Suprapubic skin (tissue), 4 donors: ENCODE results near the gene SCARB1. TPM values are rescaled to one million over a fixed set of nuclear protein-coding genes. Genes with fewer than 3 reads are reported as not detected.

Experiments used
- DNase-seq, 2 donors: peaks; one replicate each; pipeline ENCODE4 v3.0.0-alpha.2; 2019; ENCODE audit warnings: low spot score in 2 of 2
- H3K27ac ChIP-seq: fragments of 200-600 bp; sonication (generic); one replicate; pipeline ENCODE4 v1.5.1; 2019
- H3K27me3 ChIP-seq: fragments of 200-600 bp; sonication (generic); one replicate; pipeline ENCODE4 v1.5.1; 2019
- H3K36me3 ChIP-seq: fragments of 200-600 bp; sonication (generic); one replicate; pipeline ENCODE4 v1.5.1; 2019
- H3K4me1 ChIP-seq: fragments of 200-600 bp; sonication (generic); one replicate; pipeline ENCODE4 v1.5.1; 2019
- H3K4me3 ChIP-seq: fragments of 200-600 bp; sonication (generic); one replicate; pipeline ENCODE4 v1.5.1; 2019; ENCODE audit warnings: mild to moderate bottlenecking
- H3K9me3 ChIP-seq: fragments of 200-600 bp; sonication (generic); one replicate; pipeline ENCODE4 v1.5.1; 2019
- EP300 ChIP-seq: sonication (generic); formaldehyde crosslinking; IDR thresholded peaks from one replicate; pipeline ENCODE4 v1.6.1; 2017; ENCODE audit warnings: antibody characterized with exemption
- POLR2A ChIP-seq, 2 donors: fragments of 450-650 bp; IDR thresholded peaks; one replicate each; pipeline ENCODE4 v1.6.1; 2017; ENCODE audit warnings: antibody characterized with exemption in 2 of 2, mild to moderate bottlenecking in 2 of 2, moderate library complexity in 2 of 2
- POLR2AphosphoS5 ChIP-seq, 3 donors: sonication (generic); formaldehyde crosslinking; IDR thresholded peaks; one replicate each; pipeline ENCODE4 v1.6.1; 2017; ENCODE audit warnings: antibody characterized with exemption in 3 of 3
- WGBS: methylation state at CpG from one replicate; pipeline ENCODE4 v1.1.5; 2018; 5-methylcytosine and 5-hydroxymethylcytosine counted together
- total RNA-seq, 4 donors: library from RNA; depleted of rRNA; stranded (reverse); fragments of >200 nt; gene quantifications; one replicate each; pipeline ENCODE4 v1.1.0, GENCODE V29; 2016
- TF ChIP-seq, protein P1 (sequence below), 2 donors: fragments of 200-600 bp in 1 of 2; fragments of 450-650 bp in 1 of 2; sonication (generic) in 1 of 2; IDR thresholded peaks; one replicate each; pipeline ENCODE4 v1.5.1; 2016 to 2019; ENCODE audit warnings: antibody characterized with exemption in 2 of 2, mild to moderate bottlenecking in 1 of 2, moderate library complexity in 1 of 2

SCARB1 gene
- total RNA-seq, 4 donors from 2014 or later: 25.6 to 38.1 (median 29.0) TPM

DNA sequence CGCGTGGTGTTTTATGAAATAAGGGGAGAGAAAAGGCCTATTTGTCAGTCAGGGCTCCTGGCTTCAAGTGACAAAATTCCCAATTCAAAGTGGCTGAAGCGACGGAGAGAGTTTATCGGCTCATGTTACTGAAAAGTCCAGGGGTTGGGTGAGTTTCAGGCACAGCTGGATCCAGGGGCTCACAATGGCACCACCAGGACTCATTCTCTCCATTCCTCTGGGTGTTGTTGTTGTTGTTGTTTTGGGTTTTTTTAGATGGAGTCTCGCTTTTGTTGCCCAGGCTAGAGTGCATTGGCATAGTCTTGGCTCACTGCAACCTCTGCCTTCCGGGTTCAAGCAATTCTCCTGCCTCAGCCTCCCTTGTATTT, 119.4 kb downstream of the SCARB1 start:
- Histone ChIP-seq H3K36me3 (no peaks in the 10 kb centered on the region), H3K4me3 (no peak overlapping the region), H3K4me1 (peaks cover 30% of the 10 kb centered on the region), H3K9me3 (no peaks in the 10 kb centered on the region), H3K27ac (no peak overlapping the region), H3K27me3 (no peaks in the 10 kb centered on the region)
- TF ChIP-seq POLR2AphosphoS5 (IDR thresholded peaks at IDR 0.05) (no peak), POLR2A (IDR thresholded peaks at IDR 0.05) (no peak), EP300 (no peak)
- TF ChIP-seq, protein P1, sequence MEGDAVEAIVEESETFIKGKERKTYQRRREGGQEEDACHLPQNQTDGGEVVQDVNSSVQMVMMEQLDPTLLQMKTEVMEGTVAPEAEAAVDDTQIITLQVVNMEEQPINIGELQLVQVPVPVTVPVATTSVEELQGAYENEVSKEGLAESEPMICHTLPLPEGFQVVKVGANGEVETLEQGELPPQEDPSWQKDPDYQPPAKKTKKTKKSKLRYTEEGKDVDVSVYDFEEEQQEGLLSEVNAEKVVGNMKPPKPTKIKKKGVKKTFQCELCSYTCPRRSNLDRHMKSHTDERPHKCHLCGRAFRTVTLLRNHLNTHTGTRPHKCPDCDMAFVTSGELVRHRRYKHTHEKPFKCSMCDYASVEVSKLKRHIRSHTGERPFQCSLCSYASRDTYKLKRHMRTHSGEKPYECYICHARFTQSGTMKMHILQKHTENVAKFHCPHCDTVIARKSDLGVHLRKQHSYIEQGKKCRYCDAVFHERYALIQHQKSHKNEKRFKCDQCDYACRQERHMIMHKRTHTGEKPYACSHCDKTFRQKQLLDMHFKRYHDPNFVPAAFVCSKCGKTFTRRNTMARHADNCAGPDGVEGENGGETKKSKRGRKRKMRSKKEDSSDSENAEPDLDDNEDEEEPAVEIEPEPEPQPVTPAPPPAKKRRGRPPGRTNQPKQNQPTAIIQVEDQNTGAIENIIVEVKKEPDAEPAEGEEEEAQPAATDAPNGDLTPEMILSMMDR (IDR thresholded peaks at IDR 0.05): no peak
- WGBS: 93% methylated on average over 7 of the region's 7 CpGs
- DNase-seq: no peak

DNA sequence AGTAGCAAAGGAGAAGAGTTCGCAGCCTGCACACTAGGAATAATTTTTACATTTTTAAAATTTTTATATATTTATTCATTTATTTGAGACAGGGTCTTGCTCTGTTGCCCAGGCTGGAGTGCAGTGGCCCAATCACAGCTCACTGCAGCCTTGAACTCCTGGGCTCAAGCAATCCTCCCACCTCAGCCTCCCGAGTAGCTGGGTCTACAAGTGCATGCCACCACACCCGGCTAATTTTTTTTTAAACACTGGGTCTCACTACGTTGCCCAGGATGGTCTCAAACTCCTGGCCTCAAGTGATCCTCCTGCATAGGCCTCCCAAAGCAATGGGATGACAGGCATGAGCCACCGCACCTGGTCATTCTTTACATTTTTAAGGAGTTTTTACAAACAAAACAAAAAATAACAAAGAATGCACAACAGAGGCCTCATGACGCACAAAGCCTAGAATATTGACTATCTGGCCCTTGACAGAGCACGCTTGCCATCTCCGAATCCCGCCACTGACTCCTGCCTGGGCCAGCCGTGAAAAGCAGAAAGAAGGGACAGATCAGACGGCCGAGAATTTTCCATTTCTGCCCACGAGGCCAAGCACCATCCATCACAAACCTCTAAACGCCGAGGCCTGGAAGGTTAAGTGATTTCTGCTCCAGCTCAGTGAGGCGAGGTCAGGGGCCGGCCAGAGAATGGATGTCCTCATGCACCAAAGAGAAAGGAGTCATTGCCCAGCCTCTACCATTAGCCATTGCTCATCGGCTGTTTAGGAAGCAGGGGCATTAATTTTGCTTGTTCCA, 120.0 kb downstream of the SCARB1 start:
- Histone ChIP-seq H3K27me3 (no peaks in the 10 kb centered on the region), H3K9me3 (no peaks in the 10 kb centered on the region), H3K4me3 (no peak overlapping the region), H3K36me3 (no peaks in the 10 kb centered on the region), H3K27ac (no peak overlapping the region), H3K4me1 (peaks cover 30% of the 10 kb centered on the region)
- no peak for DNase-seq
- TF ChIP-seq EP300: no peak
- TF ChIP-seq POLR2AphosphoS5 (IDR thresholded peaks at IDR 0.05): no peak
- TF ChIP-seq POLR2A (IDR thresholded peaks at IDR 0.05): no peak
- TF ChIP-seq, protein P1 (IDR thresholded peaks at IDR 0.05): no peak
- 92% methylated on average over 18 of the region's 18 CpGs for WGBS

DNA sequence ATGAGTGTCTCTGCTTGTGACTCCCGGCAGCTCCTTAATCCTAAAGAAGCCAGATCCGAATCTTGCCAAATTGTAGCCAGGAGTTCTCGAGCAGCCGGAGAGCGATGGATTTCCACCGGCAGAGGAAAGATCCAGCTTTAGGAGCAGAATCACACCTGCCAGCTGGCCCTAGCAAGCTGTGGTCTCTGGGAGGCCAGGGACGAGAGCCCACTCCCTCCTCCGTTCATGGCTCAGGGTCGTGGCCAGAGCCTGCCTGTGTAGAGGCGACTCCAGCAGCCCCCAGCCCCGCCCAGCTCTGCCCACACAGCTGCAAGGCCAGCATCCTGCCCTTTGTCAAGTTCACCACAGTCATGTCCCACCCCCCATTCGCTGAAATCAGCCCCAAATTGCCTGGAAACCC, 121.0 kb downstream of the SCARB1 start:
- no peak for DNase-seq
- 81% methylated on average over 11 of the region's 12 CpGs for WGBS
- no peaks in the 10 kb centered on the region for H3K9me3 ChIP-seq
- H3K4me1 ChIP-seq: peaks cover 26% of the 10 kb centered on the region
- H3K27ac ChIP-seq: no peak overlapping the region
- H3K4me3 ChIP-seq: no peak overlapping the region
- H3K27me3 ChIP-seq: no peaks in the 10 kb centered on the region
- TF ChIP-seq POLR2A (IDR thresholded peaks at IDR 0.05) (no peak), POLR2AphosphoS5 (IDR thresholded peaks at IDR 0.05) (no peak), EP300 (no peak)
- TF ChIP-seq, protein P1 (IDR thresholded peaks at IDR 0.05): no peak
- H3K36me3 ChIP-seq: no peaks in the 10 kb centered on the region

DNA sequence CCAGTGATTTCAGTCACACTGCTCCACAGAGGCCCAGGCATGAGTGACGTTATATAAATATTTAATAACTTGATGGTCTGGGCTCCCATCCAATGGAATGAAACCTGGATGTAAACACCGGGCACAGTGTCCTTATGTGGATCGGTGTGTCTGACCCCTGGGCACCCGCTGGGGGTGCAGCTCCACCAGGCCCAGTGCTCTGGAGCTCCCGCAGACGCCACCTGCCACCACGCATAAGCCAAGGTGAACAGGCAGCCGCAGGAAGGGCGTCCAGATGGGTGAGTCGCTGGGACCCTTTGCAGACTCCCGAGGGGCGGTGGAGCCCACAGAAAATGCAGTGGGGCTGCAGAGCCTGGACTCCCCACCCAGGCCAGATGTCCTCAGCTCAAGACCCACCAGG, 121.6 kb downstream of the SCARB1 start:
- Histone ChIP-seq H3K4me1 (peaks cover 22% of the 10 kb centered on the region), H3K9me3 (no peaks in the 10 kb centered on the region), H3K4me3 (no peak overlapping the region), H3K27ac (no peak overlapping the region), H3K36me3 (no peaks in the 10 kb centered on the region), H3K27me3 (no peaks in the 10 kb centered on the region)
- WGBS: 85% methylated on average over 12 of the region's 12 CpGs
- DNase-seq: no peak
- TF ChIP-seq POLR2A (IDR thresholded peaks at IDR 0.05) (no peak), EP300 (no peak), POLR2AphosphoS5 (IDR thresholded peaks at IDR 0.05) (no peak)
- TF ChIP-seq, protein P1 (IDR thresholded peaks at IDR 0.05): no peak

DNA sequence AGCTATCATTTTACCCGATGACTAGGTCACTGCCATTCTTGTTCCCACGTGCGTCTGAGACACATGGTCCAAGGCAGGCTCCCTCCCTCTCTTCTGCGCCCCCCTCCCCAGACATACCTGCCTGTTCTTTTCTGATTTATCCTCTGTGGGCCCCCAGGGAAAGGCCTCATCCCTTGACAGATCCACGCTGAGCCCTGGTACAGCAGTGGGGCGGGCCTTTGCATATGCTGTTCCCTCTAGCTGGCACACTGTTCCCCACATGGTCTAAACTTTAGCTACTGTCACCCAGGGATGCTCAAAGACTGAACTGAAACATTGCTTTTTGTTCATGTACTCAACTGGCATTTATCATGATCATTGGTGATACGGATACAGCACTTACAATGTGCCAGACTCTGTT, 122.5 kb downstream of the SCARB1 start:
- no peak for DNase-seq
- Histone ChIP-seq H3K9me3 (no peaks in the 10 kb centered on the region), H3K4me3 (no peak overlapping the region), H3K27ac (no peak overlapping the region), H3K27me3 (no peaks in the 10 kb centered on the region), H3K36me3 (no peaks in the 10 kb centered on the region), H3K4me1 (peaks cover 13% of the 10 kb centered on the region)
- TF ChIP-seq, protein P1 (IDR thresholded peaks at IDR 0.05): no peak
- TF ChIP-seq EP300: no peak
- no peak for TF ChIP-seq POLR2AphosphoS5 (IDR thresholded peaks at IDR 0.05)
- TF ChIP-seq POLR2A (IDR thresholded peaks at IDR 0.05): no peak
- 97% methylated on average over 7 of the region's 7 CpGs for WGBS
